Superior temporal gyrus (tissue), 1 donor: ENCODE results near the gene ERICH6.

Experiments
- DNase-seq: peaks from one replicate; pipeline ENCODE4 v3.0.0-alpha.2; 2016; ENCODE audit errors: extremely low spot score

ERICH6 gene

GRCh38 chr3:150703756-150704344 is at the start of gene ERICH6:
Gene ERICH6 (minus strand): TSS chr3:150703920. CDS start chr3:150703898, 22 bp downstream.
- peak; percentile 84 for DNase-seq

- no peak for DNase-seq
These were observed 48.1 kb upstream of the ERICH6 start for GRCh38 chr3:150751781-150752263.

- no peak for DNase-seq
These were observed 45.5 kb upstream of the ERICH6 start for GRCh38 chr3:150749255-150749654.

- DNase-seq, result no peak
These were observed 44.9 kb upstream of the ERICH6 start for GRCh38 chr3:150748684-150749047.

GRCh38 chr3:150747886-150748683 is 44.4 kb upstream of the ERICH6 start:
- DNase-seq, result no peak

- DNase-seq, result no peak
These were observed 43.3 kb upstream of the ERICH6 start for GRCh38 chr3:150746791-150747590.

- no peak for DNase-seq
These were observed 42.1 kb upstream of the ERICH6 start for GRCh38 chr3:150745832-150746231.

GRCh38 chr3:150744919-150745211 is 41.1 kb upstream of the ERICH6 start:
- DNase-seq, result no peak

GRCh38 chr3:150744041-150744918 is 40.6 kb upstream of the ERICH6 start:
- no peak for DNase-seq

- no peak for DNase-seq
These were observed 39.8 kb upstream of the ERICH6 start for GRCh38 chr3:150743508-150743907.

- no peak for DNase-seq
These were observed 39.0 kb upstream of the ERICH6 start for GRCh38 chr3:150742679-150743078.

- DNase-seq, result no peak
These were observed 38.4 kb upstream of the ERICH6 start for GRCh38 chr3:150742141-150742523.

- no peak for DNase-seq
These were observed 37.9 kb upstream of the ERICH6 start for GRCh38 chr3:150741497-150742140.

GRCh38 chr3:150740733-150741496 is 37.2 kb upstream of the ERICH6 start:
- no peak for DNase-seq

- no peak for DNase-seq
These were observed 36.3 kb upstream of the ERICH6 start for GRCh38 chr3:150739877-150740645.

- no peak for DNase-seq
These were observed 35.6 kb upstream of the ERICH6 start for GRCh38 chr3:150739200-150739863.

GRCh38 chr3:150738688-150739087 is 35.0 kb upstream of the ERICH6 start:
- DNase-seq, result no peak

- DNase-seq, result no peak
These were observed 34.4 kb upstream of the ERICH6 start for GRCh38 chr3:150737874-150738679.
